AG10803 (cell line): ENCODE data around the gene ZNF212.

Experiments used
- DNase-seq: peaks from one replicate; pipeline ENCODE4 v3.0.0; 2010; ENCODE audit warnings: low read depth
- H3K4me3 ChIP-seq: 2 replicates; pipeline ENCODE4 v1.5.1; 2011; ENCODE audit warnings: mild to moderate bottlenecking, low read length, control low read depth
- CTCF ChIP-seq: conservative IDR thresholded peaks from 2 replicates; pipeline ENCODE4 v1.5.1; 2011; ENCODE audit warnings: mild to moderate bottlenecking, low read length, control low read depth, inconsistent platforms

Gene ZNF212

GRCh38 chr7:149239345-149240143, at the start of gene ZNF212:
Gene ZNF212, plus strand, starts transcription at chr7:149239651. Its CDS starts 128 bp downstream, at chr7:149239779.
- peak within 1 kb of the TSS; percentile 94 for H3K4me3 ChIP-seq
- peak; percentile 85 for DNase-seq
- peak; percentile 77 for TF ChIP-seq CTCF

DNA sequence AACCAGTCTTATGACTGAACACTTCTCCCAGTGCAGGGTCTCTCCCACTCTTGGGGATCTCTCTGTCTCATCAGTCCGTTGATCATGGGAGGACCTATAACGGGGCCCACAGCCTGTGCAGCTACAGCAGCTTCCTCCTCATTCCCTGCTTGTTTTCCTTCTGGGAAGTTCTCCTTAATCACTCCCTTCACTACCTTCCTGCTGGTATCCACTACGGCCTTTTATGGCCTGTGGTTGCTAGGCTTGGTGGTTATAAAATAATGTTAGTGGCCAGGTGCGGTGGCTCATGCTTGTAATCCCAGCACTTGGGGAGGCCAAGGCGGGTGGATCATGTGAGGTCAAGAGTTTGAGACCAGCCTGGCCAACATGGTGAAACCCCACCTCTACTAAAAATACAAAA, 47.6 kb upstream of the ZNF212 start:
- no peak for DNase-seq
- H3K4me3 ChIP-seq: no peak overlapping the region
- no peak for TF ChIP-seq CTCF

- no peak for TF ChIP-seq CTCF
- DNase-seq: no peak
- peak overlapping the region; percentile 85 for H3K4me3 ChIP-seq
These were observed 44.7 kb upstream of the ZNF212 start for GRCh38 chr7:149194799-149195179.

- peak within 1 kb of the TSS; percentile 85 for H3K4me3 ChIP-seq
- TF ChIP-seq CTCF: peak; percentile 68
- DNase-seq: peak; percentile 88
These were observed 44.0 kb upstream of the ZNF212 start, which contains the start of gene ZNF282 for GRCh38 chr7:149195180-149196150. Gene ZNF282, plus strand, starts transcription at chr7:149195546. Its CDS starts 44 bp downstream, at chr7:149195590.

GRCh38 chr7:149196151-149196704, 43.2 kb upstream of the ZNF212 start:
- no peak for DNase-seq
- no peak for TF ChIP-seq CTCF
- H3K4me3 ChIP-seq: peak overlapping the region; percentile 85

- DNase-seq: peak; percentile 27
- TF ChIP-seq CTCF: no peak
- H3K4me3 ChIP-seq: peak overlapping the region; percentile 85
These were observed 42.7 kb upstream of the ZNF212 start for GRCh38 chr7:149196705-149197171.
